CD4-positive, alpha-beta T cell (primary cell): ENCODE data around the gene NIN. TPM values are rescaled to one million over a fixed set of nuclear protein-coding genes. Genes with fewer than 3 reads are reported as not detected.

Experiments used
- ATAC-seq: fragments of 200-7000 bp; cut with Tn5 transposase; one replicate; pipeline ENCODE4 v1.10.0; 2022; ENCODE audit warnings: mild to moderate bottlenecking; ENCODE audit not compliant: poor library complexity
- CTCF ChIA-PET: fragments of 350-600 bp; sonication (Branson Sonifier 250); formaldehyde crosslinking; loops from one replicate; lab custom pipeline; 2021; ENCODE audit warnings: antibody characterized with exemption, inconsistent platforms; lab: Charles Lee
- POLR2A ChIA-PET: fragments of 350-600 bp; sonication (Branson Sonifier 250); formaldehyde crosslinking; loops from one replicate; lab custom pipeline; 2021; ENCODE audit warnings: antibody characterized with exemption, inconsistent platforms; lab: Charles Lee
- DNase-seq, 14 experiments: peaks; one replicate each; pipeline ENCODE4 v3.0.0-alpha.2; 2013 to 2020; ENCODE audit warnings: mixed read lengths in 2 of 14
- H3K27ac ChIP-seq, 2 donors: one replicate each; pipeline versions ENCODE4 v1.5.1 to v1.7.0; 2013; ENCODE audit warnings: low read length in 2 of 2, low read depth in 1 of 2, mild to moderate bottlenecking in 1 of 2
- H3K27me3 ChIP-seq, 2 experiments: 1 replicate in 1 of 2; 2 replicates in 1 of 2; pipeline versions ENCODE4 v1.6.1 to v1.7.0; 2013; ENCODE audit warnings: low read length in 2 of 2, control low read depth in 1 of 2, mild to moderate bottlenecking in 1 of 2, moderate library complexity in 1 of 2; ENCODE audit not compliant: insufficient read depth in 2 of 2, control insufficient read depth in 1 of 2
- H3K36me3 ChIP-seq: one replicate; pipeline ENCODE4 v1.6.1; 2013; ENCODE audit warnings: low read length, control low read depth; ENCODE audit not compliant: insufficient read depth
- H3K4me1 ChIP-seq: one replicate; pipeline ENCODE4 v1.6.1; 2013; ENCODE audit warnings: low read length, control low read depth; ENCODE audit not compliant: insufficient read depth
- H3K4me3 ChIP-seq: one replicate; pipeline ENCODE4 v1.5.1; 2013; ENCODE audit warnings: mild to moderate bottlenecking, low read length, moderate library complexity
- H3K9me3 ChIP-seq, 2 experiments: 1 replicate in 1 of 2; 2 replicates in 1 of 2; pipeline versions ENCODE4 v1.6.1 to v1.7.0; 2013; ENCODE audit warnings: low read length in 2 of 2, mild to moderate bottlenecking in 2 of 2, control low read depth in 1 of 2, moderate library complexity in 1 of 2; ENCODE audit not compliant: control insufficient read depth in 1 of 2, insufficient read depth in 1 of 2
- H3K27ac Mint-ChIP-seq: one replicate; pipeline ENCODE4 v1.8.0; 2020; ENCODE audit warnings: mixed read lengths
- H3K27me3 Mint-ChIP-seq: one replicate; pipeline ENCODE4 v1.8.0; 2021; ENCODE audit warnings: mixed read lengths
- H3K36me3 Mint-ChIP-seq: one replicate; pipeline ENCODE4 v1.8.0; 2021; ENCODE audit warnings: low read depth, mixed read lengths
- H3K4me1 Mint-ChIP-seq: one replicate; pipeline ENCODE4 v1.8.0; 2021; ENCODE audit warnings: low read depth, mixed read lengths
- H3K4me3 Mint-ChIP-seq: one replicate; pipeline ENCODE4 v1.8.0; 2020; ENCODE audit warnings: mild to moderate bottlenecking, mixed read lengths
- H3K9me3 Mint-ChIP-seq: one replicate; pipeline ENCODE4 v1.8.0; 2020; ENCODE audit warnings: mixed read lengths
- intact Hi-C, 2 experiments: fragments of 100-400 bp; cut with DNase I in 1 of 2; cut with micrococcal nuclease in 1 of 2; formaldehyde crosslinking; loops; one replicate each; pipeline versions ENCODE4 v1.15.1 to v1.9.0; 2023 to 2025; cut with DNase I, micrococcal nuclease
- total RNA-seq, 174 experiments: library from RNA in 2 of 174; stranded (reverse) in 2 of 174; gene quantifications; one replicate each; pipeline ENCODE4 v1.2.3 and lab custom pipeline; 2021 to 2026
- TF ChIP-seq, protein P1 (sequence below): fragments of 200-600 bp; IDR thresholded peaks from one replicate; pipeline ENCODE4 v1.8.0; 2022; ENCODE audit warnings: antibody characterized with exemption, mild to moderate bottlenecking

The NIN gene
- total RNA-seq, 2 experiments from 2014 or later = 96.8 to 98.5 TPM

DNA sequence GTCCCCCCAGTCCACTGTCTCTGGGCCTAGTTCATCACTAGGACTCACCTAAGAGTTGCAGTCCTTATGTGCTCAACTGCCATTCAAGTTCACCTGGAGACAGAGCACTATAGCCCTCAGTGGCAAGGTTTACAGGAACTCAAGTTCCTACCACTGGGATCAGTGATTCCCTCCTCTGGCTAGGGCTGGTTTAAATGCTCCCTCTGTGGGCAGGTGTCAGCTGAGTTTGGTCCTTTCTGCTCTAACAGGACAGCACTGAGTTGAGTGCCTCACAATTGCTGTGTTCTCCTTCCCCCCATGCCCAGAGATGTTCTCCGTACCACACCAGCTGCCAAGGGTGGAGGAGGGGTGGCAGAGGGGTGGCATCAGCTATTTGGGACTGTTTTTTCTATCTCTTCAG, 142.1 kb downstream of the NIN start:
- H3K9me3 Mint-ChIP-seq = peaks cover 9% of the 10 kb centered on the region
- POLR2A ChIA-PET = no interaction called here
- TF ChIP-seq, protein P1, sequence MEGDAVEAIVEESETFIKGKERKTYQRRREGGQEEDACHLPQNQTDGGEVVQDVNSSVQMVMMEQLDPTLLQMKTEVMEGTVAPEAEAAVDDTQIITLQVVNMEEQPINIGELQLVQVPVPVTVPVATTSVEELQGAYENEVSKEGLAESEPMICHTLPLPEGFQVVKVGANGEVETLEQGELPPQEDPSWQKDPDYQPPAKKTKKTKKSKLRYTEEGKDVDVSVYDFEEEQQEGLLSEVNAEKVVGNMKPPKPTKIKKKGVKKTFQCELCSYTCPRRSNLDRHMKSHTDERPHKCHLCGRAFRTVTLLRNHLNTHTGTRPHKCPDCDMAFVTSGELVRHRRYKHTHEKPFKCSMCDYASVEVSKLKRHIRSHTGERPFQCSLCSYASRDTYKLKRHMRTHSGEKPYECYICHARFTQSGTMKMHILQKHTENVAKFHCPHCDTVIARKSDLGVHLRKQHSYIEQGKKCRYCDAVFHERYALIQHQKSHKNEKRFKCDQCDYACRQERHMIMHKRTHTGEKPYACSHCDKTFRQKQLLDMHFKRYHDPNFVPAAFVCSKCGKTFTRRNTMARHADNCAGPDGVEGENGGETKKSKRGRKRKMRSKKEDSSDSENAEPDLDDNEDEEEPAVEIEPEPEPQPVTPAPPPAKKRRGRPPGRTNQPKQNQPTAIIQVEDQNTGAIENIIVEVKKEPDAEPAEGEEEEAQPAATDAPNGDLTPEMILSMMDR = no peak

DNA sequence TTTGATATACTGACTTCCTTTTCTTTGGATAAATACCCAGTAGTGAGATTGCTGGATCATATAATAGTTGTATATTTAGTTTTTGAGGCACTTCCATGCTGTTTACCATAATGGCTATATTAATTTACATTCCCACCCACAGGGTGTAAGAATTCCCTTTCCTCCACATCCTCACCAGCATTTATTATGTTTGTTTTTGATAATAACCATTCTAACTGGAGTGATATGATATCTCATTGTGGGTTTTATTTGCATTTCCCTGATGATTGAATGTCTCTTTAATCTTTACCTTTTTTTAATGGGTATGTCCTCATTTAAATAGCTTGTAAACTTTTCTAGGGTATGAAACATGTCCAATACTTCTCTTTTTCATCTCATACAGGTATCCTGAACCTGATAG, 151.3 kb downstream of the NIN start:
- Mint-ChIP-seq H3K4me3 (no peak overlapping the region), H3K27ac (no peak overlapping the region), H3K36me3 (no peaks in the 10 kb centered on the region), H3K27me3 (no peaks in the 10 kb centered on the region), H3K9me3 (peaks cover 4% of the 10 kb centered on the region), H3K4me1 (peaks cover 10% of the 10 kb centered on the region)
- H3K36me3 ChIP-seq = no peaks in the 10 kb centered on the region
- DNase-seq (no peak), ATAC-seq (no peak)
- H3K9me3 ChIP-seq = no peaks in the 10 kb centered on the region
- no peak overlapping the region for H3K4me3 ChIP-seq
- TF ChIP-seq, protein P1 = no peak
- no peaks in the 10 kb centered on the region for H3K27me3 ChIP-seq
- ChIA-PET POLR2A (no interaction called here), CTCF (no interaction called here)
- intact Hi-C loops = no loop called here
- no peaks in the 10 kb centered on the region for H3K4me1 ChIP-seq
- H3K27ac ChIP-seq = no peak overlapping the region

More for the DNA sequence above, 142.1 kb downstream of the NIN start:
- Mint-ChIP-seq H3K27ac (no peak overlapping the region), H3K36me3 (peaks cover 5% of the 10 kb centered on the region), H3K27me3 (no peaks in the 10 kb centered on the region), H3K4me3 (no peak overlapping the region), H3K4me1 (no peaks in the 10 kb centered on the region)
- intact Hi-C loops = no loop called here
- DNase-seq (no peak), ATAC-seq (no peak)
- H3K4me1 ChIP-seq = no peaks in the 10 kb centered on the region
- peaks cover 10 to 22% of the 10 kb centered on the region in 2 experiments for H3K9me3 ChIP-seq
- CTCF ChIA-PET = no interaction called here
- no peaks in the 10 kb centered on the region for H3K36me3 ChIP-seq
- H3K27ac ChIP-seq = no peak overlapping the region
- H3K4me3 ChIP-seq = no peak overlapping the region
- H3K27me3 ChIP-seq = no peaks in the 10 kb centered on the region

DNA sequence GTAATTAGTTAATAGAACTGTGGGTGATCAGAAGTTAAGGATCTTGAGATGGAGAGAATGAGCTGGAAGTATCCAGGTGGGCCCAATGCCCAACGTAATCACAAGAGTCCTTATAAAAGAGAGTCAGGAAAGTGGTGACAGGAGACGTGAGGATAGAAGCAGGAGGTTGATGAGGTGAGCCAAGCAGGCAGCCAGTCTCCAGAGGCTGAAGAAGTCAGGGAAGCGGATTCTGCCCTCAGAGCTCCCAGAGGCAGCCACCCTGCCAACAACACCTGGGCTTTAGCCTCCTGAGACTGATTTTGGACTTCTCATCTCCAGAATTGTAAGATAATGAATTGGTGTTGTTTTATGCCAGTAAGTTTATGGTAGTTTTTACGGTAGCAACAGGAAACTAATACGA, 152.8 kb downstream of the NIN start:
- POLR2A ChIA-PET = no interaction called here
- no peaks in the 10 kb centered on the region for H3K27me3 ChIP-seq
- Mint-ChIP-seq H3K36me3 (no peaks in the 10 kb centered on the region), H3K27ac (no peak overlapping the region), H3K4me3 (no peak overlapping the region), H3K4me1 (peaks cover 10% of the 10 kb centered on the region), H3K27me3 (no peaks in the 10 kb centered on the region), H3K9me3 (peaks cover 4% of the 10 kb centered on the region)
- CTCF ChIA-PET = no interaction called here
- no peak overlapping the region for H3K4me3 ChIP-seq
- intact Hi-C loops = no loop called here
- no peaks in the 10 kb centered on the region for H3K4me1 ChIP-seq
- no peaks in the 10 kb centered on the region for H3K36me3 ChIP-seq
- no peak for ATAC-seq
- DNase-seq = no peak
- H3K9me3 ChIP-seq = no peaks in the 10 kb centered on the region
- TF ChIP-seq, protein P1 = no peak
- H3K27ac ChIP-seq = no peak overlapping the region
